Measurements from ENCODE around the gene GPR160. TPM values are rescaled to one million over a fixed set of nuclear protein-coding genes. Genes with fewer than 3 reads are reported as not detected.

GPR160 gene
- total and polyA plus RNA-seq, 8 donors: 7.8 to 25.4 (median 13.2) TPM

GRCh38 chr3:170062769-170063168 is 25.0 kb downstream of the GPR160 start:
- no peak overlapping the region for H3K27ac ChIP-seq
- no peak for ATAC-seq
- H3K27me3 ChIP-seq: no peaks in the 10 kb centered on the region
- H3K4me1 ChIP-seq: peaks cover 0 to 5% of the 10 kb centered on the region in 2 donors
- no peak for TF ChIP-seq CTCF (IDR thresholded peaks at IDR 0.05)
- no peak for DNase-seq
- no peaks in the 10 kb centered on the region for H3K9me3 ChIP-seq
- H3K36me3 ChIP-seq: peaks cover 0 to 16% of the 10 kb centered on the region in 2 donors
- intact Hi-C loops (cut with DNase I): no loop called here
- H3K4me3 ChIP-seq: no peak overlapping the region

- H3K27ac ChIP-seq: no peak overlapping the region
- TF ChIP-seq CTCF (IDR thresholded peaks at IDR 0.05): no peak
- H3K27me3 ChIP-seq: no peaks in the 10 kb centered on the region
- DNase-seq (no peak), ATAC-seq (no peak)
- H3K4me1 ChIP-seq: no peaks in the 10 kb centered on the region
- intact Hi-C loops (cut with DNase I): no loop called here
- H3K9me3 ChIP-seq: no peaks in the 10 kb centered on the region
- H3K36me3 ChIP-seq: peaks cover 0 to 16% of the 10 kb centered on the region in 2 donors
- H3K4me3 ChIP-seq: no peak overlapping the region
Measured at GRCh38 chr3:170063691-170064090, 25.9 kb downstream of the GPR160 start.

GRCh38 chr3:170064108-170064507 is 26.3 kb downstream of the GPR160 start:
- Histone ChIP-seq H3K27ac (no peak overlapping the region), H3K4me3 (no peak overlapping the region), H3K27me3 (no peaks in the 10 kb centered on the region), H3K36me3 (peaks cover 0 to 16% of the 10 kb centered on the region in 2 donors), H3K9me3 (no peaks in the 10 kb centered on the region), H3K4me1 (no peaks in the 10 kb centered on the region)
- ATAC-seq (no peak), DNase-seq (no peak)
- intact Hi-C loops (cut with DNase I): no loop called here
- TF ChIP-seq CTCF (IDR thresholded peaks at IDR 0.05): no peak

- Histone ChIP-seq H3K36me3 (peaks cover 0 to 13% of the 10 kb centered on the region in 2 donors), H3K27me3 (no peaks in the 10 kb centered on the region), H3K9me3 (peaks cover 0 to 5% of the 10 kb centered on the region in 2 donors), H3K4me1 (no peaks in the 10 kb centered on the region), H3K4me3 (no peak overlapping the region), H3K27ac (no peak overlapping the region)
- ATAC-seq: no peak
- DNase-seq: no peak
- TF ChIP-seq CTCF (IDR thresholded peaks at IDR 0.05): no peak
- intact Hi-C loops (cut with DNase I): no loop called here
Measured at GRCh38 chr3:170075441-170076091, 37.8 kb downstream of the GPR160 start.

GRCh38 chr3:170076715-170077238 is 39.0 kb downstream of the GPR160 start:
- no peak for DNase-seq
- intact Hi-C loops (cut with DNase I): no loop called here
- Histone ChIP-seq H3K9me3 (no peaks in the 10 kb centered on the region), H3K4me3 (no peak overlapping the region), H3K36me3 (peaks cover 0 to 13% of the 10 kb centered on the region in 2 donors), H3K4me1 (no peaks in the 10 kb centered on the region), H3K27ac (no peak overlapping the region), H3K27me3 (no peaks in the 10 kb centered on the region)
- no peak for ATAC-seq
- no peak for TF ChIP-seq CTCF (IDR thresholded peaks at IDR 0.05)
